ENCODE results near the gene INPP1. TPM values are rescaled to one million over a fixed set of nuclear protein-coding genes. Genes with fewer than 3 reads are reported as not detected.

INPP1 gene
- total RNA-seq, 2 experiments from 2014 or later: 6.3 to 7.0 TPM

DNA sequence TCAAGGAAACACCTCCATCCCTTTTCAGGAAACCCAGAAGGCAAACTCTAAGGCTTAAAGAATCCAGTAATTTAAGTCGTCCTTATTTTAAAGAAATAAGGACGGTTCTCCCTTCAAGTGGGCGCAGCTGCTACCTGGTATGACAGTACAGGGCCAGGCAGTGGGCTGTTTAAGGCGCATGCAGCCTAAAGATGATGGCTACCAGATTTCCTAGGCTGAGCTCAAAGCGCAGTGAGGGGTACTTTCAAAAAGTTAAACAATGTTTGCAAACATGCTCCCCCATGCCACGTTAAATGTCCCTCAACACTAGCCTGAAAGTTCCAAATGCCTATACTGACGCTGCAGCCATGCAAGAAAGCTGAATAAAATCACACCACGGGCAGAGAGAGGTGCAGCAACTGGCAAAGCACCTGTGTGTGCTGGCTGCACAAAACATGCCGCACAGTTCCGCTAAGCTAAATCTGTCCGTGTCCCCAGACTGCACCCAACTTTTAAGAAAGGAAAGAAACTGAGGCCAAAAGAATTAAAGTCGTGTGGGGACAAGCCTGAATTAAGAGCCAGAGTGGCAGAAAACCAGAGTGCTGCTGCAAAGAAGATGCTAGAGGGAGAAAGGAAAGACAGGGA is 24.3 kb upstream of the INPP1 start:
- no peaks in the 10 kb centered on the region for H3K9me3 Mint-ChIP-seq

DNA sequence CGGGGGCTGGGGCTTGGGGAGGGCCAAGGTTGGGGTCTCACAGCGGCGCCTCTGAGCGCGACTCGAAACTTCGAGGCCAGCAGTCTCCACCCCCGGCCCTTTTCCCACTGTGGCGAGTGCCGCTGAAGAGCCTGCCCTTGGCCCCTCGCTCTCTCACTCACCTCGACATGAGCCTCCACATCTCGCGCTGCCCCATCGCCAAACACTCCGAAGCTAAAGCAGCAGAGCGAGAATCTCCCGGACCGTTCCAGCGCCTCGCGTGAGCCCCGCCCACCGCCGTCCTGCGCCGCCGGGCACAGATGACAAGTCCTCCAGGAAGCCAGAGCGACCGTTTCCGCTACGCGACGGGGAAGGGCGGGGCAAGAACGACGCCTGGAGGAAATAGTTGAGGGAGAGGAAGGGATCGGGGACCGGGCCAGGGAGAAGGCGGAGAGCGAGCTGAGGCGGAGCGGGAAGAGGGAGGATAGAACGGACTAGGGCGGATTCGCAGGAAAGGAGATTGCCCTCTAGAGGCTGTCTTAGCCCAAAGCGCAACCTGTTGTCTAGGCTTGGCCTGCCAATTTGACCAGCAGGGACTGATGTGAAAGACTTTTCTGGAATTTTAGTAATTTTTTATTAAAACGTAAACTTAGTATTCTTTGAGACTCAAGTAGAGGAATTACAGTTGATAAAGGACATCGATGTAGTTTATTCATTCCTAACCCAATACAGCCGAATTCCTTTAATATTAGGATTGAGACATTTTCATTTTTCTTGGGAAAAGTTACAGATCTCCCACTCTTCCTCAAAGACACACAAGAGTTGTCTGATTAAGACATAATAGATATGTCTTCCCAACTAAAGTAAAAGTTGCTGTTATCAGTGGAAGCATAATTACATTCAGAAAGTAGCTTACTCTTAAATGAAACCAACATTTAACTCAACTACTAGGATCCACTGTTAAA is 23.6 kb upstream of the INPP1 start, which contains the start of gene HIBCH:
HIBCH (minus strand) TSS at position 272 of the 944 bp plus-strand sequence; CDS start at position 196, 76 bp downstream.
- Mint-ChIP-seq H3K36me3 (ENCODE audit: low read depth) (peaks cover 3% of the 10 kb centered on the region), H3K4me1 (ENCODE audit: low read depth) (peaks cover 39% of the 10 kb centered on the region), H3K27me3 (ENCODE audit: low read depth) (no peaks in the 10 kb centered on the region), H3K27ac (peak within 1 kb of the TSS; percentile 88), H3K9me3 (no peaks in the 10 kb centered on the region), H3K4me3 (peak within 1 kb of the TSS; percentile 91)
- intact Hi-C loops (cut with micrococcal nuclease): loop anchor here (1.0 to 10.0 kb wide), 15 partner anchors 24 to 1015 kb away; partner anchors contain the start of genes ASNSD1, GLS, NEMP2 and ORMDL1
- peak; percentile 94 for DNase-seq
- CTCF ChIA-PET: interaction anchor here (0.6 to 1.4 kb wide), 6 partner anchors 13 to 222 kb away, joined by 3 to 5 read pairs (median 3); no protein-coding TSS in a partner anchor

More for the DNA sequence above, 24.3 kb upstream of the INPP1 start:
- intact Hi-C loops (cut with micrococcal nuclease): loop anchor here (1.0 kb wide), 6 partner anchors 25 to 535 kb away; partner anchors contain the start of genes ORMDL1 and PMS1
- Mint-ChIP-seq H3K27ac (peak overlapping the region; percentile 88), H3K36me3 (ENCODE audit: low read depth) (peaks cover 4% of the 10 kb centered on the region), H3K4me3 (peak overlapping the region; percentile 91), H3K4me1 (ENCODE audit: low read depth) (peaks cover 41% of the 10 kb centered on the region), H3K27me3 (ENCODE audit: low read depth) (no peaks in the 10 kb centered on the region)
- CTCF ChIA-PET: interaction anchor here (0.6 to 1.4 kb wide), 5 partner anchors 12 to 221 kb away, joined by 3 to 5 read pairs (median 3); no protein-coding TSS in a partner anchor
- DNase-seq: peak; percentile 22

DNA sequence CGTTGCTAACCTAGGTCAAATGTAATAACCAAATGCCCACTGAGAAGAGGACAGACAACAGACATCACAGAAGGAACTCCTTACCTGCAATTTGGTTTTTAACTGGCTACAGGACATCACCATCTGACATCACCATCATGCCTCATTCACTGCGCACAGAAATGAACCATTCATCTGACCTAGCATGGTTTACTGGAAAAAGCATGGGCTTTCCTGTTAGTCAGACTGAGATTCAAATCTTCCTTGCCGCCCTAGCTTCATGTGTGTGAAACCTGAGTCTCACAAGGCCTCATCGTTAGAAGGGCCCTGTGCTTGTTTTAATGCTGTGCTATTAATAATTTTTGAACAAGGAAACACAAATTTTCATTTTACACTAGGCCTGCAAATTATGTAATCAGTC is 22.7 kb upstream of the INPP1 start:
- H3K36me3 Mint-ChIP-seq (ENCODE audit: low read depth): peaks cover 2% of the 10 kb centered on the region
- CTCF ChIA-PET: interaction anchor here (1.0 to 1.4 kb wide), 2 partner anchors 39 to 113 kb away, joined by 3 read pairs; no protein-coding TSS in a partner anchor
- intact Hi-C loops (cut with micrococcal nuclease): loop anchor here (1.0 to 10.0 kb wide), 9 partner anchors 40 to 1016 kb away; partner anchors contain the start of genes ASNSD1, GLS, NEMP2 and OSGEPL1
- no peaks in the 10 kb centered on the region for H3K9me3 Mint-ChIP-seq
- peak overlapping the region; percentile 91 for H3K4me3 Mint-ChIP-seq
- peaks cover 38% of the 10 kb centered on the region for H3K4me1 Mint-ChIP-seq (ENCODE audit: low read depth)
- H3K27ac Mint-ChIP-seq: peak overlapping the region; percentile 88
- peak; percentile 58 for DNase-seq
- H3K27me3 Mint-ChIP-seq (ENCODE audit: low read depth): no peaks in the 10 kb centered on the region

DNA sequence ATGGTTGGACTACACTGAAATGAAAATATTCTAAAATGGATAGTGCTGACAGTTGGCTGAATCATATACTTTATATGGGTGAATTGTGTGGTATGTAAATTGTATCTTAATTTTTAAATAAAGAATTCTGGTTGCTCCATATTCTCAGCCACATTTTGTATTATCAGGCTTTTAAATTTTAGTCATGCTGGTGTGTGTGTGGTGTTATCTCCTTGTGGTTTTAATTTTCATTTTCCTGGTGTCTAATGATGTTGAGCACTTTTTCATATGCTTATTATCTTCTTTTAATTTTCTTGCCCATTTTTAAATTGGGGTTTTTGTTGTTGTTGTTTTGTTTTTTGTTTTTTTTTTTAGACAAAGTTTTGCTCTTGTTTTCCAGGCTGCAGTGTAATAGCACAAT is 20.0 kb upstream of the INPP1 start:
- CTCF ChIA-PET: no interaction called here
- DNase-seq: no peak
- peaks cover 2% of the 10 kb centered on the region for H3K36me3 Mint-ChIP-seq (ENCODE audit: low read depth)
- H3K4me1 Mint-ChIP-seq (ENCODE audit: low read depth): peaks cover 19% of the 10 kb centered on the region
- H3K9me3 Mint-ChIP-seq: no peaks in the 10 kb centered on the region
- intact Hi-C loops (cut with micrococcal nuclease): loop anchor here (5.0 to 10.0 kb wide), 2 partner anchors 881 to 1019 kb away; partner anchors contain the start of gene WDR75
- peaks cover 4% of the 10 kb centered on the region for H3K27me3 Mint-ChIP-seq (ENCODE audit: low read depth)
- H3K27ac Mint-ChIP-seq: no peak overlapping the region
- H3K4me3 Mint-ChIP-seq: no peak overlapping the region

DNA sequence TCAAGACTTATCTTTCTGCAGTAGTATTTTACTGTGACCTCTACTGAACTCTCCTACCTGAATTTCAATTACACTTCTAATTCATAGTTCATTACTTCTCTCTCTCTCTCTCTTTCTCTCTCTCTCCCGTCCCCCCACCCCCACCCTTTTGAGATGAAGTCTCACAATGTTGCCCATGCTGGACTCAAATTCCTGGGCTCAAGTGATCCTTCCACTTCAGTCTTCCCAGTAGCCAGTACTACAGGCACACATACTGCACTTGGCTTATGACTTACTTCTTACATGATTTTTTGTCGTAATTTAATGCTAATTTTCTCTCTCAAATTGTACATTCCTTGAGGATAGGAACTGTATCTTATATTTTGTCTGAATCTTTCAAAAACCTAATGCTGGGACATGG is 17.8 kb upstream of the INPP1 start:
- Mint-ChIP-seq H3K27me3 (ENCODE audit: low read depth) (peaks cover 8% of the 10 kb centered on the region), H3K36me3 (ENCODE audit: low read depth) (no peaks in the 10 kb centered on the region), H3K9me3 (no peaks in the 10 kb centered on the region), H3K4me1 (ENCODE audit: low read depth) (peaks cover 6% of the 10 kb centered on the region), H3K4me3 (no peak overlapping the region), H3K27ac (no peak overlapping the region)
- intact Hi-C loops (cut with micrococcal nuclease): loop anchor here (10.0 kb wide), 1 partner anchor 1021 kb away; no protein-coding TSS in a partner anchor
- no peak for DNase-seq
- CTCF ChIA-PET: no interaction called here

DNA sequence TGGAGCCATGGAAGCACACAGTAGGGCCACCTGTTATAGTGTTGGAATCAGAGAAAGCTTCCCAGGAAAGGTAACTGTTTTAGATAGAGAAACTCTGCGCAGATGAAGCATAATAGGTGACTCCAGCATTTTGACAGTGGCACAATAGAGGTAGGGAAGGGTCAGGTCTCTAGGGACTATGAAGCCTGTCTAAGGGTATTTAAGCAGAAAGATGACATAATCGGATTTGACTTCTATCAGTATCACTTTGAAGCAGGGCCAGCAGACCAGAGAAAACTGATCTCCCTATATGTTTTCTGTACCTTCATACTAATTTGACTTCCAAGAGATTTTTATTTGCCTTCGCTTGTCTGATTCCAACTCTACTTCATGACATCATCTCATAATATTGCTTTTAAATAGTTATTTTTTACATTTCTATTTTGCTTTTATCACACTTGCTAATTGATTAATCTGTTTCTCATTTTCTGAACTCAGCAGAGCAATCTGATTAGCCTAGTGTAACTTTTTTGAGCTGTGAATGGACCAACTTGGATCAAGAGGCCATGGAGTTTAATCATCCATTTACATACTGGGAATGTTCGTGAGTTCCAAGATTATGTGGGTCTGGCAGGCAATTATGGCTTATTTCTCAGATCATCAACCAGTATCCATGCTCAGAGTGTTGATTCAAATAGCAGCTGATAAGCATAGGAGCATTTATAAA is 15.4 kb upstream of the INPP1 start:
- intact Hi-C loops (cut with micrococcal nuclease): loop anchor here (2.0 to 10.0 kb wide), 2 partner anchors 45 to 1023 kb away; no protein-coding TSS in a partner anchor
- H3K4me1 Mint-ChIP-seq (ENCODE audit: low read depth): no peaks in the 10 kb centered on the region
- CTCF ChIA-PET: interaction anchor here (1.1 kb wide), 1 partner anchor 39 kb away, joined by 3 read pairs; no protein-coding TSS in a partner anchor
- no peak overlapping the region for H3K4me3 Mint-ChIP-seq
- no peaks in the 10 kb centered on the region for H3K9me3 Mint-ChIP-seq
- H3K27me3 Mint-ChIP-seq (ENCODE audit: low read depth): peaks cover 8% of the 10 kb centered on the region
- no peak overlapping the region for H3K27ac Mint-ChIP-seq
- no peak for DNase-seq
- no peaks in the 10 kb centered on the region for H3K36me3 Mint-ChIP-seq (ENCODE audit: low read depth)

DNA sequence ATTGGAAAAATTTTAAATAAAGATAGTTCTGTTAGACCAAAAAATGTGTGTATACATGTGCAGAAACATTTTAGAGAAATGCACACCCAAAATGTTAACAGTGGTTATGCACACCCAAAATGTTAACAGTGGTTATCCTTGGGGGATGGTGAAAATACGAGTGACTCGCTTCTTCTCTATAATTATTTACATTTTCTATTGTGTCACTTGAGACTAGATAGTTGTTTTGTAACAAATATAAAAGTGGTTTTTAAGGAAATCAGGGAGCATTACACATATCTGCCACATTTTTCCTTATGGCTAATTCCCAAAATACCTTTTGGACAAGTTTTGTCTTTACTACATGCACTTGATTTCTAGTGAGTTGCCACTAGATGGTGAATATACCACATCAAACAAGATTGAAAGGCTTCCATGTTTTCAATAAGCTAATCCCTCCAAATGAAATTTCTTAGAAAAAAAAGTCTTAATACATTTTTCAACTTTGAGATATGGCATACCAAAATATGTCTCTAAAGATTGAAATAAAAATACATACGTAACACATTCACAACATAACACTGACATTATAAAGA is 14.7 kb upstream of the INPP1 start:
- intact Hi-C loops (cut with micrococcal nuclease): loop anchor here (2.0 to 10.0 kb wide), 2 partner anchors 44 to 1024 kb away; no protein-coding TSS in a partner anchor
- Mint-ChIP-seq H3K27me3 (ENCODE audit: low read depth) (peaks cover 8% of the 10 kb centered on the region), H3K4me1 (ENCODE audit: low read depth) (no peaks in the 10 kb centered on the region), H3K9me3 (no peaks in the 10 kb centered on the region), H3K36me3 (ENCODE audit: low read depth) (no peaks in the 10 kb centered on the region), H3K4me3 (no peak overlapping the region), H3K27ac (no peak overlapping the region)
- DNase-seq: no peak
- CTCF ChIA-PET: interaction anchor here (1.1 kb wide), 1 partner anchor 39 kb away, joined by 3 read pairs; no protein-coding TSS in a partner anchor

DNA sequence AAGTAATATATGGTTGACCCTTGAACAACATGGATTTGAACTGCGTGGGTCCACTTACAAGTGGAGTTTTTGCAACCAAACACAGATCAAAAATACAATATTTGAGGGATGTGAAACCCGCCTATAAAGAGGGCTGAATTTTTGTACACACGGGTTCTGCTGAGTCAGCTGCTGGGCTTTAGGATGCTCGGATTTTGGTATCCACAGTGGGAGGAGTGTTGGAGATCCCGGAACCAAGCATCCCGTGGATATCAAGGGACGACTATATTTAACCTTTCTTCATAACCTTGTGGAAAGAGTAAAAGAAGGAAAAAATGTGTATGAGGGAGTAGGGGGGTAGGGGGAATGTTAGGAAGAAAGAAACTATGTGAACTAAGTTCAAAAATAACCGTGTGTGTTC is 10.0 kb upstream of the INPP1 start:
- Mint-ChIP-seq H3K4me1 (ENCODE audit: low read depth) (no peaks in the 10 kb centered on the region), H3K27me3 (ENCODE audit: low read depth) (peaks cover 4% of the 10 kb centered on the region), H3K4me3 (no peak overlapping the region), H3K27ac (no peak overlapping the region), H3K9me3 (no peaks in the 10 kb centered on the region), H3K36me3 (ENCODE audit: low read depth) (no peaks in the 10 kb centered on the region)
- intact Hi-C loops (cut with micrococcal nuclease): no loop called here
- CTCF ChIA-PET: interaction anchor here (0.6 to 0.7 kb wide), 3 partner anchors 21 to 27 kb away, joined by 3 to 4 read pairs (median 4); no protein-coding TSS in a partner anchor
- no peak for DNase-seq

DNA sequence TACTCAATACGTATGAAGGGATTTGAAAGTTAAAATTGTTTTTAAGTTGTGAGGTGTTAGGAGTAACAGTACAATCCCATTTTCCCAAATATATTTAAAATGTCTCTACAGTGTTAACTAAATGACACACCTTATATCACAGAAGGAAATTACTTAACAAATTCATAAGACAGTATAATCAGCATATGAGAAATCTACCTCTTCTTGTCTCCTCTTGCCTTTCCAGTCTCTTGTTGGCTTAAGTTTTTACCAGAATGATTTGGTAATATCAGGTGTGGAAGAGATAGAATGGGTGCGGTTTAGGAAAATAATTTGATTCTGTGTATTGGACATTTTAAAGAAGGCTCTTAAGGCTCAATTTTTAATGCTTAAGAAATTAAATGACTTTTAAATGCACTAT is 9.5 kb upstream of the INPP1 start:
- H3K9me3 Mint-ChIP-seq: no peaks in the 10 kb centered on the region
- DNase-seq: no peak
- CTCF ChIA-PET: no interaction called here
- no peaks in the 10 kb centered on the region for H3K36me3 Mint-ChIP-seq (ENCODE audit: low read depth)
- H3K4me3 Mint-ChIP-seq: no peak overlapping the region
- no peak overlapping the region for H3K27ac Mint-ChIP-seq
- no peaks in the 10 kb centered on the region for H3K4me1 Mint-ChIP-seq (ENCODE audit: low read depth)
- intact Hi-C loops (cut with micrococcal nuclease): no loop called here
- H3K27me3 Mint-ChIP-seq (ENCODE audit: low read depth): peaks cover 4% of the 10 kb centered on the region

DNA sequence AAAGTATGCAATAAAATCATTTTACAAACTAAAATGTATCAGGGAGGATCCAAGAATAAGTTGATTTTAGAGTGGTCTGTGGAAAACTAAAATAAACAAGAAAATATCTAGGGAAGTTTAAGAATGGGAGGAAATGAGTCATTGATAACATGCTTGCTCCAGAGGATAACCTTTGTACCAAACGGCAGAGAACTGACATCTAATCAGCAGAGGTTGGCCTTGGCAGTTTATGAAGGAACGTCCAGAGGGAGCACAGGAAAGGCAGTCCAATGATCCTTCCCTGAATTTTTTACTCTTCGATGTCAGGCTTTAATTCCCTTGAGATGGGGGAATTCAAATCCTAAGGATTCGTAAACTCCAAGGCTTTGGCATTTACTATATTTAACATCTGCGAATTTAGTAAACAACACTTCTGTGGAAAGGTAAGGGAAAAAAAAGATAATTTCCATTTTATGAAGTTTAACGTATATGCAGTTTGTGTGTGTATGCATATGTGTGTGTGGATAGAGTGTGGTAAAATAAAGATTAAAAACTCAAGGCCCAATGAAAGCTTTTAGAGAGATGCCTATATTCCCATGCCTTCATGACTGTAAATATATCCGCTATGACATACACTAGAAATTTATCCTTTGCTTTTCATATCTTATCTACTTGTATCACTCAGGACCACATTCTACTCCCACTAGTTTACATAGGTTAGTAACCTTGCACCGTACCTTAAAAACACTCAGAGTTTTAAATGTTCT is 8.7 kb upstream of the INPP1 start:
- no peak overlapping the region for H3K4me3 Mint-ChIP-seq
- H3K9me3 Mint-ChIP-seq: no peaks in the 10 kb centered on the region
- no peak for DNase-seq
- peaks cover 2% of the 10 kb centered on the region for H3K27me3 Mint-ChIP-seq (ENCODE audit: low read depth)
- H3K36me3 Mint-ChIP-seq (ENCODE audit: low read depth): no peaks in the 10 kb centered on the region
- CTCF ChIA-PET: no interaction called here
- no peaks in the 10 kb centered on the region for H3K4me1 Mint-ChIP-seq (ENCODE audit: low read depth)
- H3K27ac Mint-ChIP-seq: no peak overlapping the region
- intact Hi-C loops (cut with micrococcal nuclease): no loop called here

DNA sequence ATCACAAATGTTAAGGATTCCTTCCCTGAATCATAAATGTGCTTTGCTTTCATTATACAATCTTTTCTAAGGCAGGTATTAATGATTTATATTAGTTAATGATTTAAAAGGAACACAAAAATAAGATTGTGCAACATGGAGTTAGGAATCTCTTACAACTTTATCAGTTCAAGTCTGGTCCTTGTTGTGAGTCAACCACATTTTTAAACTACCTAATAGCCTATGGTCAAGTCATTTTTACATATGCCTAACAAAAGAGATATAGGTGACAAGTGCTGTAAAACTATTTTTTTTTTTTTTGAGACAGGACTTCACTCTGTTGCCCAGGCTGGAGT is 8.2 kb upstream of the INPP1 start:
- intact Hi-C loops (cut with micrococcal nuclease): no loop called here
- no peak for DNase-seq
- CTCF ChIA-PET: no interaction called here

More for the DNA sequence above, 8.2 kb upstream of the INPP1 start:
- H3K27ac Mint-ChIP-seq: no peak overlapping the region
- peaks cover under 1% of the 10 kb centered on the region for H3K27me3 Mint-ChIP-seq (ENCODE audit: low read depth)
- H3K4me3 Mint-ChIP-seq: no peak overlapping the region
- no peaks in the 10 kb centered on the region for H3K36me3 Mint-ChIP-seq (ENCODE audit: low read depth)
- no peaks in the 10 kb centered on the region for H3K4me1 Mint-ChIP-seq (ENCODE audit: low read depth)
- no peaks in the 10 kb centered on the region for H3K9me3 Mint-ChIP-seq
